SU-DHL-6 (cell line): ENCODE measurements around the gene APOL3.
"Not testable (repeated sequence)": the region's sequence is repeated elsewhere in the genome, so short reads cannot be mapped to it uniquely, and the experiment has no call there.

Source experiments
- H2AFZ ChIP-seq: fragments of 200-600 bp; sonication (generic); 2 replicates; pipeline ENCODE4 v1.6.1; 2014; ENCODE audit warnings: low read depth, mild to moderate bottlenecking, moderate library complexity, mixed read lengths, antibody characterized with exemption, low read length; ENCODE audit not compliant: severe bottlenecking
- H3F3A ChIP-seq: fragments of 200-600 bp; shearing (Covaris generic); 2 replicates; pipeline ENCODE4 v1.6.0; 2016; ENCODE audit warnings: antibody characterized with exemption, mild to moderate bottlenecking; ENCODE audit not compliant: insufficient read depth
- H3K27ac ChIP-seq: fragments of 200-600 bp; sonication (generic); 2 replicates; pipeline ENCODE4 v1.5.1; 2016; ENCODE audit warnings: low read depth, mild to moderate bottlenecking, low read length, moderate library complexity, mixed read lengths
- H3K27me3 ChIP-seq: fragments of 200-600 bp; sonication (generic), shearing (Covaris generic); 2 replicates; pipeline ENCODE4 v1.6.0; 2014; ENCODE audit warnings: mild to moderate bottlenecking, low read length
- H3K36me3 ChIP-seq: fragments of 200-600 bp; sonication (generic); 2 replicates; pipeline ENCODE4 v1.6.1; 2014; ENCODE audit warnings: mild to moderate bottlenecking, low read length, mixed read lengths
- H3K4me2 ChIP-seq: fragments of 300-600, 200-600 bp; shearing (Covaris generic), sonication (generic); 2 replicates; pipeline ENCODE4 v1.6.0; 2014; ENCODE audit warnings: low read length, low read depth, mild to moderate bottlenecking; ENCODE audit not compliant: poor library complexity, severe bottlenecking
- H3K4me3 ChIP-seq: fragments of 200-600 bp; sonication (generic); 2 replicates; pipeline ENCODE4 v1.5.1; 2014; ENCODE audit warnings: antibody characterized with exemption, low read length, mild to moderate bottlenecking, mixed read lengths; ENCODE audit not compliant: insufficient read depth, poor library complexity, severe bottlenecking
- H3K79me2 ChIP-seq: fragments of 200-600 bp; sonication (generic); 2 replicates; pipeline ENCODE4 v1.6.1; 2014; ENCODE audit warnings: mild to moderate bottlenecking, low read length, moderate library complexity; ENCODE audit not compliant: insufficient read depth
- H3K9ac ChIP-seq: fragments of 200-600 bp; sonication (generic); 2 replicates; pipeline ENCODE4 v1.7.0; 2014; ENCODE audit warnings: mild to moderate bottlenecking, low read length
- H3K9me2 ChIP-seq: fragments of 200-600 bp; sonication (generic); replicated peaks from 2 replicates; pipeline ENCODE4 v1.6.1; 2014; ENCODE audit warnings: low read length; ENCODE audit not compliant: insufficient read depth
- H3K9me3 ChIP-seq: fragments of 200-600 bp; sonication (generic); 2 replicates; pipeline ENCODE4 v1.6.1; 2014; ENCODE audit warnings: low read length, mixed read lengths; ENCODE audit not compliant: insufficient read depth
- H4K20me1 ChIP-seq: fragments of 200-600 bp; sonication (generic); 2 replicates; pipeline ENCODE4 v1.6.1; 2014; ENCODE audit warnings: low read depth, mild to moderate bottlenecking, antibody characterized with exemption, low read length, moderate library complexity, mixed read lengths
- EZH2phosphoT487 ChIP-seq: fragments of 200-600 bp; sonication (generic), shearing (Covaris generic); conservative IDR thresholded peaks from 2 replicates; pipeline ENCODE4 v1.6.1; 2018; ENCODE audit warnings: mild to moderate bottlenecking, antibody characterized with exemption, low read length, moderate library complexity, mixed read lengths
- TF ChIP-seq, protein P1 (sequence below): fragments of 200-600 bp; sonication (generic); IDR thresholded peaks from one replicate; pipeline ENCODE4 v1.5.1; 2017; ENCODE audit warnings: antibody characterized with exemption, mild to moderate bottlenecking, low read length, moderate library complexity; ENCODE audit not compliant: insufficient read depth, poor library complexity, severe bottlenecking

The APOL3 gene

DNA sequence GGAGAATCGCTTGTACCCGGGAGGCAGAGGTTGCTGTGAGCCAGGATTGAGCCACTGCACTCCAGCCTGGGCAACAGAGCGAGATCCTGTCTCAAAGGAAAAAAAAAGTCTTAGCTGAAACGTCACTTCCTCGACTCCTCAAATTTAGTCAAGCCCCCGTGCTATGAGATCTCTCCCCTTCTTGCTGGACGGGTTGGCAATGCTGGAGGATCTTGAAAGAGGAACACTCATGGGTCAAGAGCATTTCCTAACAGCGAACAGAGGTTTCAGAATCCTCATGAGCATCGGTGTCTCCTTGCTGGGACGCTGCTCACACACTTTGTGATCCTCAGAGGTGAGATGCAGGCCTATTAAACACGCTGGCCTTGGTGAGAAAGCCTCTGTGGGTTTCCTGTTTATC lies 35.9 kb downstream of the APOL3 start:
- H3K9ac ChIP-seq: no peak overlapping the region
- no peak overlapping the region for H3K4me2 ChIP-seq
- no peak overlapping the region for H3K4me3 ChIP-seq
- no peaks in the 10 kb centered on the region for H3K9me2 ChIP-seq
- no peaks in the 10 kb centered on the region for H3K27me3 ChIP-seq
- no peaks in the 10 kb centered on the region for H3F3A ChIP-seq
- TF ChIP-seq EZH2phosphoT487: no peak
- TF ChIP-seq, protein P1, sequence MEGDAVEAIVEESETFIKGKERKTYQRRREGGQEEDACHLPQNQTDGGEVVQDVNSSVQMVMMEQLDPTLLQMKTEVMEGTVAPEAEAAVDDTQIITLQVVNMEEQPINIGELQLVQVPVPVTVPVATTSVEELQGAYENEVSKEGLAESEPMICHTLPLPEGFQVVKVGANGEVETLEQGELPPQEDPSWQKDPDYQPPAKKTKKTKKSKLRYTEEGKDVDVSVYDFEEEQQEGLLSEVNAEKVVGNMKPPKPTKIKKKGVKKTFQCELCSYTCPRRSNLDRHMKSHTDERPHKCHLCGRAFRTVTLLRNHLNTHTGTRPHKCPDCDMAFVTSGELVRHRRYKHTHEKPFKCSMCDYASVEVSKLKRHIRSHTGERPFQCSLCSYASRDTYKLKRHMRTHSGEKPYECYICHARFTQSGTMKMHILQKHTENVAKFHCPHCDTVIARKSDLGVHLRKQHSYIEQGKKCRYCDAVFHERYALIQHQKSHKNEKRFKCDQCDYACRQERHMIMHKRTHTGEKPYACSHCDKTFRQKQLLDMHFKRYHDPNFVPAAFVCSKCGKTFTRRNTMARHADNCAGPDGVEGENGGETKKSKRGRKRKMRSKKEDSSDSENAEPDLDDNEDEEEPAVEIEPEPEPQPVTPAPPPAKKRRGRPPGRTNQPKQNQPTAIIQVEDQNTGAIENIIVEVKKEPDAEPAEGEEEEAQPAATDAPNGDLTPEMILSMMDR: no peak
- H3K9me3 ChIP-seq: no peaks in the 10 kb centered on the region
- no peaks in the 10 kb centered on the region for H4K20me1 ChIP-seq
- no peaks in the 10 kb centered on the region for H3K79me2 ChIP-seq
- H2AFZ ChIP-seq: peak overlapping the region; percentile 26
- no peak overlapping the region for H3K27ac ChIP-seq
- H3K36me3 ChIP-seq: no peaks in the 10 kb centered on the region

DNA sequence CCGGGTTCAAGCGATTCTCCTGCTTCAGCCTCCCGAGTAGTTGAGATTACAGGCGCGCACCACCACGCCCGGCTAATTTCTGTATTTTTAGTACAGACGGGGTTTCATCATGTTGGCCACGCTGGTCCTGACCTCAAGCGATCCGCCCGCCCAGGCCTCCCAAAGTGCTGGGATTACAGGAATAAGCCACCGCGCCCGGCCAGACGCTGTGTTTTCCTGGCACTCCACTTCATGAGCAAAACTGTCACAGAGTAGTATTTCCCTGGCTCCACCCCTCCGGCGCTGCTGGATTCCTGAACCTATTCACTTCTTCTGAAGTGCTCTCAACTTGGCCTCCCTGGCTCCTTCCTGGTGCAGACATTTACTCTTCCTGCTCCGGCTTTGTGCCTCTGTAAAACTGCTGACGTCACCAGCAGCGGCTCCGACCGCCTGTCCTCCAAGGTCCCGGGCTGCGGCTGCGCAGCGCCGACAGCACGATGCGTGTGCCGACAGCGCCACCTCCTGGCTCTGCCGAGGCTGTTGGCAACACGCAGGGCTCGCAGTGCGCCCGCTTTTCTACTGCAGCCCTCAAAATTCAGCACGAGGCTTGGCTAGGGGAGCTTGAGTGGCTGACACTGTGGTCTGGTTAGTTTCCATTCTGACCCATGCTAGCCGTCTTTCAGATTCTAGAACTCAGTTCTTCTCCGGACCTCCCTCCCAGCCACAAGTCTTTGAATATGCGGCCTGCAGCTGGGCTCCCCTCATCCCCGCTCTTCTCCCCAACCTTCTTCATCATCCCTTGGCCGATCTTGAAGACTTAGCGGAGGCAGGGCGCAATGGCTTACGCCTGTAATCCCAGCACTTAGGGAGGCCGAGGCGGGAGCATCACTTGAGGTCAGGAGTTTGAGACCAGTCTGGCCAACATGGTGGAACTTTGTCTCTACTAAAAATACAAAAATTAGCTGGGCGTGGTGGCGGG lies 36.6 kb downstream of the APOL3 start:
- H4K20me1 ChIP-seq: no peaks in the 10 kb centered on the region
- H3K79me2 ChIP-seq: no peaks in the 10 kb centered on the region
- no peaks in the 10 kb centered on the region for H3K36me3 ChIP-seq
- no peaks in the 10 kb centered on the region for H3K9me2 ChIP-seq
- TF ChIP-seq EZH2phosphoT487: no peak
- TF ChIP-seq, protein P1: peak; percentile 93
- H3K4me3 ChIP-seq: peak overlapping the region; percentile 20
- no peak overlapping the region; the same call in 1 of the 2 replicates for H3K9ac ChIP-seq
- no peak overlapping the region for H3K27ac ChIP-seq
- H2AFZ ChIP-seq: peak overlapping the region; percentile 92
- no peaks in the 10 kb centered on the region for H3K9me3 ChIP-seq
- peak overlapping the region; percentile 49 for H3K4me2 ChIP-seq
- no peaks in the 10 kb centered on the region for H3K27me3 ChIP-seq
- H3F3A ChIP-seq: no peaks in the 10 kb centered on the region

DNA sequence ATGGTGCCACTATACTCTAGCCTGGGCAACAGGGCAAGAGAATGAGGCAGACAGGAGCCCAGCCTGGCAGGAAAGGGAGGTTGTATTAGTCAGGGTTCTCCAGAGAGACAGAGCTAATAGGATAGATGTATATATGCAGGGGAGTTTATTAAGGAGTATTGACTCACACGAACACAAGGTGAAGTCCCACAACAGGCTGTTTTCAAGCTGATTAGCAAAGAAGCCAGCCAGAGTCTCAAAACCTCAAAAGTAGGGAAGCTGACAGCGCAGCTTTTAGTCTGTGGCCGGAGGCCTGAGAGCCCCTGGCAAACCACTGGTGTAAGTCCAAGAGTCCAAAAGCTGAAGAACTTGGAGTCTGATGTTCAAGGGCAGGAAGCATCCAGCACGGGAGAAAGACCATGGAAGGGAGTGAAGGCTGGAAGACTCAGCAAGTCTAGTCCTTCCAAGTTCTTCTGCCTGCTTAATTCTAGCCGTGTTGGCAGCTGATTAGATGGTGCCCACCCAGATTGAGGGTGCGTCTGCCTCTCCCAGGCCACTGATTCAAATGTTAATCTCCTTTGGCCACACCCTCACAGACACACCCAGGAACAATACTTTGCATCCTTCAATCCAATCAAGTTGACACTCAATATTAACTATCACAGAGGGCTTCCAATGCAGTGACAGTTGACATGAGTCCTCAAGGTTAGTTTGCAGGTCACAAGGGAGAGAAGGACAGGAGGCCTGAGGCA lies 39.8 kb downstream of the APOL3 start:
- not testable (repeated sequence) for H4K20me1 ChIP-seq, H3K4me3 ChIP-seq, H3K79me2 ChIP-seq, H3K9ac ChIP-seq, H3K27me3 ChIP-seq, H3K27ac ChIP-seq, H3K9me3 ChIP-seq, H3K9me2 ChIP-seq, H3F3A ChIP-seq, H2AFZ ChIP-seq, H3K36me3 ChIP-seq, H3K4me2 ChIP-seq
